ENCODE data around the gene KRTAP12-3.

Gene KRTAP12-3

GRCh38 chr21:44704636-44705001, 46.9 kb downstream of the KRTAP12-3 start:
- no peak for DNase-seq (ENCODE audit: low read depth, low spot score)
- H3K9ac ChIP-seq (ENCODE audit: insufficient read length), result no peak overlapping the region
- no peaks in the 10 kb centered on the region for H3K36me3 ChIP-seq (ENCODE audit: insufficient read depth, low read length)
- no peak for TF ChIP-seq EZH2 (IDR thresholded peaks at IDR 0.05)
- no peak overlapping the region for H3K4me3 ChIP-seq
- H3K9me3 ChIP-seq (ENCODE audit: low read depth, low read length), result no peaks in the 10 kb centered on the region
- H3K27ac ChIP-seq, result no peak overlapping the region

GRCh38 chr21:44706026-44706705, 48.4 kb downstream of the KRTAP12-3 start:
- Histone ChIP-seq H3K9ac (ENCODE audit: insufficient read length) (no peak overlapping the region), H3K4me3 (no peak overlapping the region), H3K9me3 (ENCODE audit: low read depth, low read length) (no peaks in the 10 kb centered on the region), H3K27ac (no peak overlapping the region), H3K36me3 (ENCODE audit: insufficient read depth, low read length) (no peaks in the 10 kb centered on the region; the same call in 1 of the 2 replicates)
- no peak for DNase-seq (ENCODE audit: low read depth, low spot score)
- TF ChIP-seq FOXP2 (optimal IDR thresholded peaks at IDR 0.05; ENCODE audit: control extremely low read depth, extremely low read length, insufficient read depth), result no peak
- TF ChIP-seq EZH2 (IDR thresholded peaks at IDR 0.05), result no peak
- no peak for TF ChIP-seq POLR2AphosphoS5 (IDR thresholded peaks at IDR 0.05; ENCODE audit: borderline replicate concordance, low read depth, low read length)

- no peak for TF ChIP-seq POLR2AphosphoS5 (IDR thresholded peaks at IDR 0.05; ENCODE audit: borderline replicate concordance, low read depth, low read length)
- no peak for TF ChIP-seq FOXP2 (optimal IDR thresholded peaks at IDR 0.05; ENCODE audit: control extremely low read depth, extremely low read length, insufficient read depth)
- TF ChIP-seq EZH2 (IDR thresholded peaks at IDR 0.05), result no peak
- DNase-seq (ENCODE audit: low read depth, low spot score), result no peak
- Histone ChIP-seq H3K4me3 (no peak overlapping the region), H3K36me3 (ENCODE audit: insufficient read depth, low read length) (no peaks in the 10 kb centered on the region; the same call in 1 of the 2 replicates), H3K9me3 (ENCODE audit: low read depth, low read length) (no peaks in the 10 kb centered on the region), H3K9ac (ENCODE audit: insufficient read length) (no peak overlapping the region), H3K27ac (no peak overlapping the region)
Observed at GRCh38 chr21:44706706-44707581, 49.2 kb downstream of the KRTAP12-3 start.

Measured in SK-N-MC (cell line).